LNCaP clone FGC (cell line): ENCODE measurements around the gene PNPLA3.
A peak's percentile ranks its signal among the peaks of the same experiment; 100 is the strongest.

Source experiments
- DNase-seq: peaks from one replicate; pipeline ENCODE4 v3.0.0-alpha.2; 2011; ENCODE audit warnings: low read depth
- H3K4me3 ChIP-seq: 2 replicates; pipeline ENCODE4 v1.5.1; 2011; ENCODE audit warnings: mild to moderate bottlenecking, low read depth, low read length, control low read depth
- TF ChIP-seq, protein P1 (sequence below): IDR thresholded peaks from 2 replicates; pipeline ENCODE4 v1.5.1; 2012; ENCODE audit warnings: mild to moderate bottlenecking; ENCODE audit not compliant: control insufficient read depth, insufficient read depth; ENCODE audit errors: extremely low read depth

Gene PNPLA3

DNA sequence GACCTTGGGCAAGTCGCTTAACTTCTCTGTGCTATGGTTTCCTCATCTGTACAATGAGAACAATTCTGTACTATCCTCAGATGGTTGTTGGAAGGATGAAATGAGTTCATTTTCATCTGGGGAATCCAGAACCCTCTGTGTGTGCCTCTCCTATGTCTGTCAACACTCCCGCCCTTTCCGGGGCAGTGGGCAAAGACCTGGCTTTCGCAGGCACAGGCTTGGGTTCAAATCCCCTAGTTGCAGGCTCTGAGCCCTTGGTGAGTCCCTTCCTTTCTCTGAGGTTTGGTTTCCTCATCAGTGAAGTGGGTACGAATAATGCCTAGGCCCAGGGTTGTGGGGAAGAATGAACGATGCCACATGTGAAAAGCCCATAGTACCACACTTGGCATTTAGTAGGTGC, 37.8 kb upstream of the PNPLA3 start:
- TF ChIP-seq, protein P1, sequence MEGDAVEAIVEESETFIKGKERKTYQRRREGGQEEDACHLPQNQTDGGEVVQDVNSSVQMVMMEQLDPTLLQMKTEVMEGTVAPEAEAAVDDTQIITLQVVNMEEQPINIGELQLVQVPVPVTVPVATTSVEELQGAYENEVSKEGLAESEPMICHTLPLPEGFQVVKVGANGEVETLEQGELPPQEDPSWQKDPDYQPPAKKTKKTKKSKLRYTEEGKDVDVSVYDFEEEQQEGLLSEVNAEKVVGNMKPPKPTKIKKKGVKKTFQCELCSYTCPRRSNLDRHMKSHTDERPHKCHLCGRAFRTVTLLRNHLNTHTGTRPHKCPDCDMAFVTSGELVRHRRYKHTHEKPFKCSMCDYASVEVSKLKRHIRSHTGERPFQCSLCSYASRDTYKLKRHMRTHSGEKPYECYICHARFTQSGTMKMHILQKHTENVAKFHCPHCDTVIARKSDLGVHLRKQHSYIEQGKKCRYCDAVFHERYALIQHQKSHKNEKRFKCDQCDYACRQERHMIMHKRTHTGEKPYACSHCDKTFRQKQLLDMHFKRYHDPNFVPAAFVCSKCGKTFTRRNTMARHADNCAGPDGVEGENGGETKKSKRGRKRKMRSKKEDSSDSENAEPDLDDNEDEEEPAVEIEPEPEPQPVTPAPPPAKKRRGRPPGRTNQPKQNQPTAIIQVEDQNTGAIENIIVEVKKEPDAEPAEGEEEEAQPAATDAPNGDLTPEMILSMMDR, result no peak
- no peak for DNase-seq
- H3K4me3 ChIP-seq, result no peak overlapping the region

DNA sequence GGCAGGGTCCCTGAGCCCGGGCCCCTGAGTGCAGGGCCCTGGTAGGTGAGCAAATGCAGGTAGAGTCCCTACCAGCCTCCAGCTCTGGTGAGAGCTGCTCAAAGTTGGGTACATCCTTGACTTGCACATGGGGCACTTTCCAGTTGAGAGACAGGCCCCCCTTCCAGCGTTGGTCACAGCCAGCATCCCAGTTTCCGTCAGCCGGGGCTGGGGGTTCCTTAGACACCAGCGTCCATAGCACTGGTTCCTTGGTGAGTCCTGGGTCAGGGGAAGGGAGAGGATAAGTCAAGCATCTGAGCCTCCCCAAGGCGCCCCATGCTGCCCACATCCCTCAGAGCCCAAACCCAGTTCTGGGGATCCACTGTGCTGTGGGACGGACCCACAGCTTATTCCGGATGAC, 37.4 kb upstream of the PNPLA3 start:
- TF ChIP-seq, protein P1, result no peak
- no peak for DNase-seq
- no peak overlapping the region for H3K4me3 ChIP-seq

DNA sequence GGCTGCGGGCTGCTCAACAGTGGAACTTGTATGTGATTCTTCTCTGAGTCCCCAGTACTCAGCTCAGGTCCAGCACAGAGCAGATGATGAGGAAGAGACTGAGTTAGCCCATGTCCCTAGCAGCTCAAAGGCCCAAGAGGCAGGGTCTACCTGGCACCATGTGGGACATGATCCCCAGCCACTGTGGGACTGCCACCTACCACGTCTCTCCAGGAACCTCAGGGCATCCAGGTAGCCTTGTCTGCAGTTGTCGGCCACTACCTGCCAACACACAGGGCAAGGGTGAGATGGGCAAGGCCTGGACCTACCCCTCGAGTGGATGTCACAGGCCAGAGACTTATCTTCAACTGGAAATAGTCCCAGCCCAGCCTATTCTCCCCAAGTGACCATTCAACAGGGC, 36.2 kb upstream of the PNPLA3 start:
- TF ChIP-seq, protein P1, result no peak
- DNase-seq, result no peak

DNA sequence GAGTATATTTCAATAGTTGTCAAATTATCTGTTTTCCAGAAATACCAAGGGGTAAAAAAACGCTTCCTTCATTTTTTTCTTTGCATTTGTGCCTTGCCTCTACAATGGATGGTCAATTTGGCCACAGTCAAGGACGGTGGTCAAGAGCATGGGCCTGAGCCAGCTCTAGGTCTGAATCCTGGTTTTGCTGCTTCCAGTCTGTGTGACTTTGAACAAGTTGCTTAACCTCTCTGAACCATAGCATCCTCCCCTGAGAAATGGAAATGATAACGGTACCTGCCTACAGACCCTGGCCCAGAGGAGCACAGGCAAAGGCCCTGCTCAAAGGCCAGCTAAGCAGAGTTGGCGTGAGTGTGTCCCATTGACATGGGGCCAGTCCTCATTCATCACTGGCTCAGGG, 34.9 kb upstream of the PNPLA3 start:
- H3K4me3 ChIP-seq, result no peak overlapping the region
- TF ChIP-seq, protein P1, result no peak
- no peak for DNase-seq

More for the DNA sequence above, 36.2 kb upstream of the PNPLA3 start:
- H3K4me3 ChIP-seq, result no peak overlapping the region

DNA sequence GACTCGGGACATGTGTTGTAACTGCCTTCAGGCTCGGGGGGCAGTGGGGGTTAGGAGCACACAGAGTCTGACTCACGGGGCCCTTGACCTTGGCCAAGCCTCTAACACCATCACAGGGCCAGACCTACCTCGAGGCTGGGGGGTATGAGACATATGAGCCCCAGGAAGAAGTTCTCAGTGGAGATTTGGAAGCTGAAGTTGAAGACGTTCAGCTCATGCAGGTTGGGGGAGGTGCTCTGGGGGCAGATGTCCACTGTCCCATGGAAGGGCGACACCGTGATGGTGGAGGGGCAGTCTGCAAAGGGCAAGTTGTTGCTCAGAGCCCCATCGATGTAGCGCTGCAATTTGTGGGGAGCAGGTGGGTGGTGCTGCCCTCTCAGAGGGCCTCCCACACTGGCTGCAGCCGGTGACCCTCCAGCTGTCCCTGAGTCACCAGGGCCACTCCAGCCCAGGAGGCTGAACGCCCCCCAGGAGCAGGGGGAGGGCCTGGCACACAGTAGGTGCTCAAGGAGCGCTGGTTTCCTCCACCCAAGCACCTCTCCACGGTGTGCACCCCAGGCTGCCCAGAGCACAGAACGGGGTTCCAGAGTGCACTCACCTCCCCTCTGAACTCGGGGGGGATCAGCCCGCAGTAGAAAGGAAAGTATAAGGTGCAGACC, 34.3 kb upstream of the PNPLA3 start:
- DNase-seq, result no peak
- H3K4me3 ChIP-seq, result no peak overlapping the region
- TF ChIP-seq, protein P1, result no peak

DNA sequence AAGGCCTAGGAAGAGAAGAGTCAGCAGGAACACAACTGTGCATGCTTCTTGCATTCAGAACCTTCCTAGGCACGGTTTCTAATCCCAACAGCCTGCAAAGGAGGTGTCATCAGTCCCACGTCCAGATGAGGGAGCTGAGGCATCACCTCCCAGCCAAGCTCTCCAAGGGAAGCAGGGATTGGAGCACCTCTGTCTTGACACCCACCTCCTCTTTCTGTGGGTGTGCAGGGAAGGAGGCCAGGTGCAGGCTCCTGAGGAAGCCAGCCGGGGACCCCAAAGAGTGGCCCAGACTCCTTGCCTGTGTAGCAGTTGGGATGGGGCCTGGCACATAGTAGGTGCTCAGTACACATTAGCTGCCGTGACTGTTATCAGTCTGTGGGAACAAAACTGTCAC, 33.7 kb upstream of the PNPLA3 start:
- TF ChIP-seq, protein P1, result peak; percentile 15; the same call in 1 of the 2 replicates
- no peak overlapping the region for H3K4me3 ChIP-seq
- no peak for DNase-seq

DNA sequence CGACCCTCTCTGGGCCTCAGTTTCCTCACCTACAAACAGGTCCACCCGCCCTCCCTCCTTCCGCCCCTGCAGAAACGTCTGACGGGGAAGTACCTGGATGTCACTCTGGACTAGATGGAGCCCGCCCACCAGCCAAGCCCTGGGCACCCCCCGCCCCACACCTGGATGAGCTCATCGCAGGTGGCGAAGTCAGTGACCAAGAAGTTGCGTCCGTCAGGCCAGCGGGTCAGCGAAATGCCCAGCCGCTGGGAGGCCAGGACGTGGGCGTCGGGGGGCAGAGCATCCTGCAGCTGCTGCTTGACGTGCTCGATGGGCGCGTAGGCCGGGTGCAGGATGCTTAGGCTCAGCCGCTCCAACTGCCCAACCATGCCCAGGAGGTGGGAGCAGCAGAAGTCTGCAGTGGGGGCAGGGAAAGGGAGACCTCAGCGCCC, 32.7 kb upstream of the PNPLA3 start:
- TF ChIP-seq, protein P1, result no peak
- DNase-seq, result no peak
- no peak overlapping the region for H3K4me3 ChIP-seq
